ENCODE results near the gene MINDY4.

The MINDY4 gene

GRCh38 chr7:30931161-30931928 is 160.1 kb downstream of the MINDY4 start:
- TF ChIP-seq CTCF (IDR thresholded peaks at IDR 0.05; ENCODE audit: control insufficient read depth, insufficient read depth, low read depth, low read length, missing control alignments) = no peak
- no peak for DNase-seq (ENCODE audit: low read depth)
- no peak overlapping the region for H3K4me3 ChIP-seq (ENCODE audit: control insufficient read depth, low read depth, low read length)

- no peak overlapping the region for H3K4me3 ChIP-seq (ENCODE audit: control insufficient read depth, low read depth, low read length)
- no peak for DNase-seq (ENCODE audit: low read depth)
- no peak for TF ChIP-seq CTCF (IDR thresholded peaks at IDR 0.05; ENCODE audit: control insufficient read depth, insufficient read depth, low read depth, low read length, missing control alignments)
These were observed 160.8 kb downstream of the MINDY4 start for GRCh38 chr7:30931929-30932540.

GRCh38 chr7:30932562-30932961 is 161.3 kb downstream of the MINDY4 start:
- no peak for DNase-seq (ENCODE audit: low read depth)
- H3K4me3 ChIP-seq (ENCODE audit: control insufficient read depth, low read depth, low read length) = no peak overlapping the region
- TF ChIP-seq CTCF (IDR thresholded peaks at IDR 0.05; ENCODE audit: control insufficient read depth, insufficient read depth, low read depth, low read length, missing control alignments) = no peak

- TF ChIP-seq CTCF (IDR thresholded peaks at IDR 0.05; ENCODE audit: control insufficient read depth, insufficient read depth, low read depth, low read length, missing control alignments) = no peak
- DNase-seq (ENCODE audit: low read depth) = no peak
These were observed 162.1 kb downstream of the MINDY4 start for GRCh38 chr7:30933124-30933974.

GRCh38 chr7:30934225-30934624 is 163.0 kb downstream of the MINDY4 start:
- no peak for TF ChIP-seq CTCF (IDR thresholded peaks at IDR 0.05; ENCODE audit: control insufficient read depth, insufficient read depth, low read depth, low read length, missing control alignments)
- DNase-seq (ENCODE audit: low read depth) = no peak

More at GRCh38 chr7:30933124-30933974, 162.1 kb downstream of the MINDY4 start:
- no peak overlapping the region for H3K4me3 ChIP-seq (ENCODE audit: control insufficient read depth, low read depth, low read length)

GRCh38 chr7:30934732-30935568 is 163.7 kb downstream of the MINDY4 start:
- TF ChIP-seq CTCF (IDR thresholded peaks at IDR 0.05; ENCODE audit: control insufficient read depth, insufficient read depth, low read depth, low read length, missing control alignments) = no peak
- H3K4me3 ChIP-seq (ENCODE audit: control insufficient read depth, low read depth, low read length) = no peak overlapping the region
- DNase-seq (ENCODE audit: low read depth) = no peak

More at GRCh38 chr7:30934225-30934624, 163.0 kb downstream of the MINDY4 start:
- H3K4me3 ChIP-seq (ENCODE audit: control insufficient read depth, low read depth, low read length) = no peak overlapping the region
